CD4-positive, alpha-beta T cell treated with Interferon gamma for 1 hour (primary cell): Measurements from ENCODE around the gene ABI2.

Experiments
- DNase-seq: peaks from one replicate; pipeline ENCODE4 v3.0.0-alpha.2; 2020

The ABI2 gene

GRCh38 chr2:203490391-203490790 lies 162.2 kb downstream of the ABI2 start:
- DNase-seq = no peak

- DNase-seq = no peak
These were observed 164.8 kb downstream of the ABI2 start for GRCh38 chr2:203492965-203493364.
